Gastroesophageal sphincter (tissue), 4 donors: ENCODE measurements around the gene ARL2. TPM values are rescaled to one million over a fixed set of nuclear protein-coding genes. Genes with fewer than 3 reads are reported as not detected.

Experiments
- ATAC-seq: fragments of 150-250 bp; one replicate; pipeline ENCODE4 v1.9.1; 2016; ENCODE audit warnings: mild to moderate bottlenecking, moderate library complexity
- H3K27ac ChIP-seq, 4 donors: fragments of 200-600 bp; sonication (generic) in 3 of 4; 1 replicate in 3 of 4; 2 replicates in 1 of 4; pipeline ENCODE4 v1.5.1; 2016 to 2019
- H3K27me3 ChIP-seq: fragments of 200-600 bp; sonication (generic); one replicate; pipeline ENCODE4 v1.5.1; 2019
- H3K36me3 ChIP-seq, 2 donors: fragments of 200-600 bp; sonication (generic); one replicate each; pipeline ENCODE4 v1.5.1; 2019; ENCODE audit warnings: control low read depth in 1 of 2
- H3K4me1 ChIP-seq, 3 donors: fragments of 200-600 bp; sonication (generic); 1 replicate in 2 of 3; 2 replicates in 1 of 3; pipeline ENCODE4 v1.5.1; 2016 to 2019; ENCODE audit warnings: control low read depth in 2 of 3
- H3K4me3 ChIP-seq, 2 donors: fragments of 200-600 bp; sonication (generic); one replicate each; pipeline ENCODE4 v1.5.1; 2019; ENCODE audit warnings: mild to moderate bottlenecking in 1 of 2, moderate library complexity in 1 of 2
- H3K9me3 ChIP-seq, 3 donors: fragments of 200-600 bp; sonication (generic); one replicate each; pipeline ENCODE4 v1.5.1; 2017 to 2019; ENCODE audit warnings: control low read depth in 2 of 3
- EP300 ChIP-seq: sonication (generic); formaldehyde crosslinking; IDR thresholded peaks from one replicate; pipeline ENCODE4 v1.6.1; 2017; ENCODE audit warnings: antibody characterized with exemption, mild to moderate bottlenecking
- POLR2A ChIP-seq, 2 donors: fragments of 450-650 bp; IDR thresholded peaks; one replicate each; pipeline ENCODE4 v1.6.1; 2017; ENCODE audit warnings: antibody characterized with exemption in 2 of 2, mild to moderate bottlenecking in 2 of 2, moderate library complexity in 1 of 2
- POLR2AphosphoS5 ChIP-seq: sonication (generic); formaldehyde crosslinking; IDR thresholded peaks from one replicate; pipeline ENCODE4 v1.6.1; 2017; ENCODE audit warnings: antibody characterized with exemption
- WGBS, 2 donors: methylation state at CpG; one replicate each; pipeline ENCODE4 v1.1.5; 2018; ENCODE audit warnings: low coverage in 1 of 2; 5-methylcytosine and 5-hydroxymethylcytosine counted together
- total RNA-seq, 4 donors: library from RNA; depleted of rRNA; stranded (reverse); fragments of >200 nt; gene quantifications; one replicate each; pipeline ENCODE4 v1.1.0, GENCODE V29; 2016
- TF ChIP-seq, protein P1 (sequence below), 4 experiments: fragments of 200-600 bp in 2 of 4; fragments of 450-650 bp in 2 of 4; sonication (generic) in 1 of 4; IDR thresholded peaks; one replicate each; pipeline ENCODE4 v1.5.1; 2017 to 2019; ENCODE audit warnings: antibody characterized with exemption in 4 of 4, mild to moderate bottlenecking in 2 of 4, moderate library complexity in 2 of 4

Gene ARL2
- total RNA-seq, 4 donors from 2014 or later, result 158 to 220 (median 179) TPM

DNA sequence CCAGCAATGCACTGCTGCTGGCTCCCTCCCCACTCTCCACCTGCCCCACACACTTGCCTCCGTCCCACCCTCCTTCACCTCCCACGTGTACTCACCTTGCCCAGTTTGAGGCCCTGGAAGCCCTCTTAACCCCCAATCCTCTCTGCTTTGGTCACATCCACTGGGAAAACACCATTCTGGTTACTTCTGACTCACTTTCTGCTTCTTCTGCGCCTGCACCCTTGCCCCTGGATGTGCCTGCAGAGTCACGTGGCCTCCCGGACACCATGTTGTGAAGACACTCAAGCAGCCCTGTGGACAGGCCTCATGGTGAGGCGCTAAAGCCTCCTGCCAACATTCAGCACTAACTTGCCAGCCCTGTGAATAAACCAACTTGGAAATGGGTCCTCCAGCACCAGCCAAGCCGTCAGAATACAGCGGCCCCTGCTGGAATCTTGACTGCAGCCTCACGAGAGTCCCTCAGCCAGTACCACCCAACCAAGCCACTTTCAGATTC is 47.0 kb downstream of the ARL2 start:
- H3K4me3 ChIP-seq, result no peak overlapping the region
- no peaks in the 10 kb centered on the region for H3K27me3 ChIP-seq
- ATAC-seq, result no peak
- no peak overlapping the region for H3K27ac ChIP-seq
- no peaks in the 10 kb centered on the region for H3K9me3 ChIP-seq
- TF ChIP-seq, protein P1, sequence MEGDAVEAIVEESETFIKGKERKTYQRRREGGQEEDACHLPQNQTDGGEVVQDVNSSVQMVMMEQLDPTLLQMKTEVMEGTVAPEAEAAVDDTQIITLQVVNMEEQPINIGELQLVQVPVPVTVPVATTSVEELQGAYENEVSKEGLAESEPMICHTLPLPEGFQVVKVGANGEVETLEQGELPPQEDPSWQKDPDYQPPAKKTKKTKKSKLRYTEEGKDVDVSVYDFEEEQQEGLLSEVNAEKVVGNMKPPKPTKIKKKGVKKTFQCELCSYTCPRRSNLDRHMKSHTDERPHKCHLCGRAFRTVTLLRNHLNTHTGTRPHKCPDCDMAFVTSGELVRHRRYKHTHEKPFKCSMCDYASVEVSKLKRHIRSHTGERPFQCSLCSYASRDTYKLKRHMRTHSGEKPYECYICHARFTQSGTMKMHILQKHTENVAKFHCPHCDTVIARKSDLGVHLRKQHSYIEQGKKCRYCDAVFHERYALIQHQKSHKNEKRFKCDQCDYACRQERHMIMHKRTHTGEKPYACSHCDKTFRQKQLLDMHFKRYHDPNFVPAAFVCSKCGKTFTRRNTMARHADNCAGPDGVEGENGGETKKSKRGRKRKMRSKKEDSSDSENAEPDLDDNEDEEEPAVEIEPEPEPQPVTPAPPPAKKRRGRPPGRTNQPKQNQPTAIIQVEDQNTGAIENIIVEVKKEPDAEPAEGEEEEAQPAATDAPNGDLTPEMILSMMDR (IDR thresholded peaks at IDR 0.05), result peak in 1 of 4 experiments; percentile 20
- TF ChIP-seq EP300 (no peak), POLR2AphosphoS5 (no peak), POLR2A (IDR thresholded peaks at IDR 0.05) (no peak)
- no peaks in the 10 kb centered on the region for H3K36me3 ChIP-seq
- 47 to 69% methylated on average over 7 of the region's 9 CpGs for WGBS, 2 donors
- no peaks in the 10 kb centered on the region for H3K4me1 ChIP-seq

DNA sequence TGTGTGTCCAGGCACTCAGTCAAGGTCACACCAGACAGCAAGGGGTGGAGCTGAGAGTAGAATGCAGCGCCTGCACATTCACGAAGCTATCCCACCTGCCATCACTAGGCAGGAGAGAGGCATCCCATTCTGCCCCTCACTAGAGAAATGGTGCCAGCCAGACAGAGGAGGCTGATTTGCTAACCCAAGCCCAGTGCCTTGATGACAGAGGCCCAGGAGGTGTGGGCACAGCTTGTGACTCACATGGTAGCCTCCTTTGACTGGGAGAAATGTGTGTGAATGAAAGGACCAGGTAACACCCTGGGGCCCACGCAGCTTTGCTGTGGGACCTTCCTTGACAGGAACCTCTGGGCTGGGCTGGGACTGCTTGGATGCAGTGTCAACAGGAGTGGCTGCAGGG is 49.6 kb downstream of the ARL2 start:
- WGBS, 2 donors, result 67% methylated on average over 1 of the region's 3 CpGs; no CpG with 5 or more reads in 1 of the 2 donors

DNA sequence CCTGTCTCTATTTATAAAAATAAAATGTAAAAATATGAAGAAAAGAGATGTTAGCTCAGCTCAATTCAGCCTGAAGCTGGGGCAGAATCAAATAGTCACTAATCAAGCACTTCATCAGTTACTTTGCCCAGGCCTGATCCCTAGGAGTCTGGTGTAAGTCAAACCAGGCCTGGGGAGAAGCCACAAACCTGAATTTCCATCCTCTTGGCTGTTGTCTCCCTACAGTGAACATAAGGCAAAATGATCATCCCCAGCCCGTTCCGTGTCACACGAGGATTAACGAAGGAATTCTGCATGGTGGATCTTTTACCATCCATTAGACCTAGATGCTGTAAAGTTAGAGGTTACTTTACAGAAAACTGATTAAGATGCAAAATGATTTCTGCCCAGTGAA is 50.9 kb downstream of the ARL2 start:
- Histone ChIP-seq H3K4me1 (no peaks in the 10 kb centered on the region), H3K27me3 (no peaks in the 10 kb centered on the region), H3K9me3 (no peaks in the 10 kb centered on the region), H3K27ac (no peak overlapping the region), H3K36me3 (no peaks in the 10 kb centered on the region), H3K4me3 (no peak overlapping the region)
- no peak for ATAC-seq
- TF ChIP-seq POLR2A (IDR thresholded peaks at IDR 0.05) (no peak), EP300 (no peak), POLR2AphosphoS5 (no peak)
- TF ChIP-seq, protein P1 (IDR thresholded peaks at IDR 0.05), result no peak
- 73% methylated on average over 4 of the region's 4 CpGs; no CpG with 5 or more reads in 1 of the 2 donors for WGBS, 2 donors

More for the DNA sequence above, 49.6 kb downstream of the ARL2 start:
- Histone ChIP-seq H3K4me3 (no peak overlapping the region), H3K9me3 (no peaks in the 10 kb centered on the region), H3K27me3 (no peaks in the 10 kb centered on the region), H3K4me1 (no peaks in the 10 kb centered on the region), H3K36me3 (no peaks in the 10 kb centered on the region), H3K27ac (no peak overlapping the region)
- TF ChIP-seq EP300 (no peak), POLR2A (IDR thresholded peaks at IDR 0.05) (no peak), POLR2AphosphoS5 (no peak)
- TF ChIP-seq, protein P1 (IDR thresholded peaks at IDR 0.05), result no peak
- no peak for ATAC-seq

DNA sequence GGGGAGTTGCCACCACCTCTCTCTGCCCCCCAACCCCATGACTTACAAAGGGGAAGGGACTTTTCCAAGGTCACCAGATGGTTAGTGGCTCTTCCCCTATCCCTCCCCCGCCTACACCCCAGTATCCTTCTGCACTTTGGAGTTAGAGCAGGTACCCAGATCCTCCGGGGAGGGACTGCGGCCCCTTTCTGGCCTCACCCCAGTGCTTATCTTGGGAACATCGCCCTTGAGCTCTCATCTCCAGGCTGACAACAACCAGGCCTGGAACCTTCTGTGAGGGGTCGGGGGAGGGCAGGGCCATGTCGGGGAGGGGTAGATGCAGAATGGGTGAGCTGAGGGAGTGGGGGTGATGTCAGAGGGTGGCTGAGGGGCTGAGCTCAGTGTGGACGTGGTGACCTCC is 51.9 kb downstream of the ARL2 start:
- no peaks in the 10 kb centered on the region for H3K9me3 ChIP-seq
- H3K4me1 ChIP-seq, result no peaks in the 10 kb centered on the region
- WGBS, 2 donors, result no CpG with 5 or more reads among the region's 7 CpGs
- ATAC-seq, result no peak
- H3K27me3 ChIP-seq, result no peaks in the 10 kb centered on the region
- TF ChIP-seq EP300, result no peak
- TF ChIP-seq POLR2AphosphoS5, result no peak
- TF ChIP-seq POLR2A (IDR thresholded peaks at IDR 0.05), result no peak
- TF ChIP-seq, protein P1 (IDR thresholded peaks at IDR 0.05), result no peak
- H3K36me3 ChIP-seq, result no peaks in the 10 kb centered on the region
- no peak overlapping the region for H3K4me3 ChIP-seq
- no peak overlapping the region for H3K27ac ChIP-seq

DNA sequence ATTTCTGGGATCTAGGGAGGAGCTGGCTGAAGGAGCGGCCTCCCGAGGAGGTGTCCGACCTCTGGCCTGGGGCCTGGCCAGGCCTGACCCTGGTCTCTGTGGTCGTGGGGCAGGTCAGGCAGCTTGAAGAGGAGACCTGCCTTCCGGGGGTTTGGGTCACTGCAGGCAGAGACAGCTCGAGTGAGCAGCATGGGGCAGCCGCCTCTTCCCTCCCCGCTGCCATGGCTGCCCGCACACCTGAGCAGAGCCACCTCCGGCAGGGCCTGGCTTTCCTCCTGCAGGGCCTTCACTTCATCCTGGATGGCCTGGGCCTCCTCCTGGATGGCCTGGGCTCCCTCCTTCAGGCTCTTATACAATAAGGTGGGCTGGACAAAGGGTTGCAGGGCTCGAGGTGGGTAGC is 52.4 kb downstream of the ARL2 start:
- Histone ChIP-seq H3K4me3 (no peak overlapping the region), H3K36me3 (no peaks in the 10 kb centered on the region), H3K27ac (no peak overlapping the region), H3K4me1 (no peaks in the 10 kb centered on the region), H3K27me3 (no peaks in the 10 kb centered on the region), H3K9me3 (no peaks in the 10 kb centered on the region)
- ATAC-seq, result no peak
- WGBS, 2 donors, result no CpG with 5 or more reads among the region's 11 CpGs
- TF ChIP-seq POLR2A (IDR thresholded peaks at IDR 0.05) (no peak), EP300 (no peak), POLR2AphosphoS5 (no peak)
- TF ChIP-seq, protein P1 (IDR thresholded peaks at IDR 0.05), result no peak
